H1 (cell line): ENCODE data around the gene LRRTM4. TPM values are rescaled to one million over a fixed set of nuclear protein-coding genes. Genes with fewer than 3 reads are reported as not detected.

Source experiments
- CTCF ChIA-PET: fragments of 300-600 bp; sonication (Branson Sonifier 250); formaldehyde crosslinking; loops from one replicate; lab custom pipeline; 2021; ENCODE audit not compliant: partially characterized antibody; lab: Charles Lee
- POLR2A ChIA-PET: fragments of 300-600 bp; sonication (Branson Sonifier 250); formaldehyde crosslinking; loops from one replicate; lab custom pipeline; 2021; ENCODE audit warnings: inconsistent platforms; ENCODE audit not compliant: partially characterized antibody; lab: Charles Lee
- DNase-seq, 2 experiments: peaks; one replicate each; pipeline versions ENCODE4 v3.0.0 to v3.0.0-alpha.2; 2010 to 2022; ENCODE audit warnings: low spot score in 2 of 2, low read depth in 1 of 2, mixed read lengths in 1 of 2
- FAIRE-seq: peaks from 2 replicates; lab custom pipeline; 2011; peaks lifted over from hg19 to GRCh38; lab: Jason Lieb, UNC
- H2AFZ ChIP-seq: 2 replicates; pipeline ENCODE4 v1.8.1; 2012; ENCODE audit warnings: low read length, inconsistent platforms
- H2AK5ac ChIP-seq: 2 replicates; pipeline ENCODE4 v1.6.1; 2013; ENCODE audit warnings: low read depth, low read length
- H2BK120ac ChIP-seq: replicated peaks from 2 replicates; pipeline ENCODE3; 2013; ENCODE audit warnings: low read depth, low read length, inconsistent platforms
- H2BK12ac ChIP-seq: 2 replicates; pipeline ENCODE4 v1.6.1; 2013; ENCODE audit warnings: low read depth, low read length
- H2BK15ac ChIP-seq: 2 replicates; pipeline ENCODE4 v1.6.1; 2013; ENCODE audit warnings: low read length
- H2BK20ac ChIP-seq: 2 replicates; pipeline ENCODE4 v1.6.1; 2013; ENCODE audit warnings: low read length
- H2BK5ac ChIP-seq: 2 replicates; pipeline ENCODE4 v1.6.1; 2013; ENCODE audit warnings: low read depth, low read length
- H3K14ac ChIP-seq: 2 replicates; pipeline ENCODE4 v1.6.1; 2013; ENCODE audit warnings: inconsistent platforms; ENCODE audit not compliant: insufficient read length
- H3K18ac ChIP-seq: 2 replicates; pipeline ENCODE4 v1.6.1; 2013; ENCODE audit warnings: low read length; ENCODE audit errors: extremely low read depth
- H3K23ac ChIP-seq: 2 replicates; pipeline ENCODE4 v1.6.1; 2013; ENCODE audit warnings: inconsistent platforms; ENCODE audit not compliant: insufficient read length
- H3K23me2 ChIP-seq: 2 replicates; pipeline ENCODE4 v1.6.1; 2013; ENCODE audit warnings: low read depth, low read length
- H3K27ac ChIP-seq: 2 replicates; pipeline ENCODE4 v1.6.1; 2011; ENCODE audit warnings: low read depth, low read length, inconsistent platforms
- H3K27me3 ChIP-seq, 4 experiments: replicated peaks in 1 of 4; 1 replicate in 1 of 4; 2 replicates in 3 of 4; pipeline versions ENCODE4 v1.6.1 to v1.8.1; 2011 to 2013; ENCODE audit warnings: low read length in 3 of 4, mild to moderate bottlenecking in 3 of 4, inconsistent platforms in 2 of 4, mixed read lengths in 2 of 4, moderate library complexity in 1 of 4; ENCODE audit not compliant: control insufficient read depth in 3 of 4, insufficient read depth in 3 of 4; ENCODE audit errors: extremely low read depth in 1 of 4
- H3K36me3 ChIP-seq, 4 experiments: 2 replicates each; pipeline versions ENCODE4 v1.6.1 to v1.8.1; 2011 to 2013; ENCODE audit warnings: mild to moderate bottlenecking in 4 of 4, low read length in 3 of 4, moderate library complexity in 2 of 4, control low read depth in 1 of 4, inconsistent platforms in 1 of 4; ENCODE audit not compliant: insufficient read depth in 4 of 4, control insufficient read depth in 2 of 4
- H3K4ac ChIP-seq: replicated peaks from 2 replicates; pipeline ENCODE3; 2013; ENCODE audit warnings: low read length, low read depth, mixed read lengths, inconsistent platforms; ENCODE audit not compliant: insufficient read length
- H3K4me1 ChIP-seq, 4 experiments: replicated peaks in 1 of 4; 1 replicate in 1 of 4; 2 replicates in 3 of 4; pipeline versions ENCODE4 v1.6.1 to v1.8.1; 2011 to 2013; ENCODE audit warnings: low read length in 3 of 4, inconsistent platforms in 2 of 4, mixed read lengths in 1 of 4; ENCODE audit not compliant: insufficient read depth in 4 of 4, control insufficient read depth in 3 of 4
- H3K4me2 ChIP-seq, 2 experiments: 2 replicates each; pipeline versions ENCODE4 v1.6.1 to v1.8.1; 2011 to 2013; ENCODE audit warnings: low read depth in 2 of 2, low read length in 2 of 2, control low read depth in 1 of 2, inconsistent platforms in 1 of 2, mild to moderate bottlenecking in 1 of 2; ENCODE audit not compliant: insufficient read depth in 1 of 2
- H3K4me3 ChIP-seq, 4 experiments: fragments of 200-600, 300-600 bp in 1 of 4; sonication (generic), shearing (Covaris generic), sonication (Bioruptor Twin) in 1 of 4; 2 replicates each; pipeline versions ENCODE4 v1.5.1 to v1.8.1; 2011 to 2016; ENCODE audit warnings: low read length in 4 of 4, low read depth in 3 of 4, control low read depth in 2 of 4, inconsistent platforms in 2 of 4, mild to moderate bottlenecking in 2 of 4, mixed read lengths in 1 of 4, moderate library complexity in 1 of 4; ENCODE audit not compliant: insufficient read depth in 2 of 4; ENCODE audit errors: extremely low read depth in 1 of 4
- H3K56ac ChIP-seq: replicated peaks from 2 replicates; pipeline ENCODE3; 2013; ENCODE audit warnings: low read depth, mild to moderate bottlenecking, mixed read lengths, low read length, inconsistent platforms; ENCODE audit not compliant: insufficient read length
- H3K79me1 ChIP-seq: 2 replicates; pipeline ENCODE4 v1.6.1; 2013; ENCODE audit warnings: low read depth, low read length, control low read depth
- H3K79me2 ChIP-seq, 2 experiments: 2 replicates each; pipeline versions ENCODE4 v1.6.1 to v1.8.1; 2012 to 2013; ENCODE audit warnings: low read length in 2 of 2, mild to moderate bottlenecking in 2 of 2, inconsistent platforms in 1 of 2; ENCODE audit not compliant: insufficient read depth in 2 of 2, control insufficient read depth in 1 of 2
- H3K9ac ChIP-seq, 4 experiments: replicated peaks in 1 of 4; 1 replicate in 1 of 4; 2 replicates in 3 of 4; pipeline versions ENCODE4 v1.6.1 to v1.8.1; 2011 to 2013; ENCODE audit warnings: low read depth in 3 of 4, low read length in 3 of 4, control low read depth in 2 of 4, mild to moderate bottlenecking in 2 of 4, moderate library complexity in 2 of 4, inconsistent platforms in 1 of 4; ENCODE audit errors: extremely low read depth in 1 of 4
- H3K9me3 ChIP-seq, 2 experiments: 2 replicates each; pipeline versions ENCODE4 v1.6.1 to v1.8.1; 2012 to 2013; ENCODE audit warnings: mild to moderate bottlenecking in 2 of 2, moderate library complexity in 2 of 2, control low read depth in 1 of 2, inconsistent platforms in 1 of 2, low read depth in 1 of 2, low read length in 1 of 2, mixed read lengths in 1 of 2; ENCODE audit not compliant: insufficient read depth in 2 of 2
- H4K20me1 ChIP-seq, 2 experiments: replicated peaks in 1 of 2; 2 replicates each; pipeline versions ENCODE3 to v1.8.1; 2011 to 2013; ENCODE audit warnings: inconsistent platforms in 2 of 2, low read length in 2 of 2, mild to moderate bottlenecking in 1 of 2; ENCODE audit not compliant: insufficient read depth in 2 of 2, control insufficient read depth in 1 of 2
- H4K5ac ChIP-seq: 2 replicates; pipeline ENCODE4 v1.6.1; 2013; ENCODE audit warnings: low read length, low read depth, mixed read lengths, inconsistent platforms; ENCODE audit not compliant: insufficient read length
- H4K8ac ChIP-seq: 2 replicates; pipeline ENCODE4 v1.8.0; 2013; ENCODE audit warnings: mild to moderate bottlenecking, moderate library complexity, low read length, inconsistent platforms; ENCODE audit not compliant: insufficient read depth; ENCODE audit errors: extremely low read depth
- H4K91ac ChIP-seq: replicated peaks from 2 replicates; pipeline ENCODE3; 2013; ENCODE audit warnings: low read length, mixed read lengths, inconsistent platforms; ENCODE audit not compliant: insufficient read length
- ATF3 ChIP-seq: IDR thresholded peaks from 2 replicates; pipeline ENCODE4 v1.6.1; 2011; ENCODE audit warnings: low read depth, mild to moderate bottlenecking, low read length; ENCODE audit not compliant: insufficient read depth
- BRCA1 ChIP-seq: IDR thresholded peaks from 2 replicates; pipeline ENCODE4 v1.6.1; 2012; ENCODE audit warnings: low read depth, low read length, improper control_type of control experiment
- FOSL1 ChIP-seq: IDR thresholded peaks from 2 replicates; pipeline ENCODE4 v1.6.1; 2011; ENCODE audit warnings: mild to moderate bottlenecking, low read depth, low read length, moderate library complexity; ENCODE audit not compliant: insufficient read depth
- JUN ChIP-seq: IDR thresholded peaks from 2 replicates; pipeline ENCODE4 v1.6.1; 2011; ENCODE audit warnings: low read depth, mild to moderate bottlenecking, improper control_type of control experiment, low read length
- JUND ChIP-seq: IDR thresholded peaks from 2 replicates; pipeline ENCODE4 v1.6.1; 2011; ENCODE audit warnings: mild to moderate bottlenecking, improper control_type of control experiment, low read length
- KDM4A ChIP-seq: IDR thresholded peaks from one replicate; pipeline ENCODE4 v1.7.1; 2012; ENCODE audit warnings: low read depth, mild to moderate bottlenecking, moderate library complexity, low read length, inconsistent platforms; ENCODE audit not compliant: severe bottlenecking
- NANOG ChIP-seq: IDR thresholded peaks from 2 replicates; pipeline ENCODE4 v1.6.1; 2011; ENCODE audit warnings: low read length, low read depth, mild to moderate bottlenecking, inconsistent platforms; ENCODE audit not compliant: insufficient read depth, poor library complexity, severe bottlenecking
- NRF1 ChIP-seq: IDR thresholded peaks from 2 replicates; pipeline ENCODE4 v1.6.1; 2011; ENCODE audit warnings: mild to moderate bottlenecking, low read depth, low read length, improper control_type of control experiment
- SIRT6 ChIP-seq: IDR thresholded peaks from one replicate; pipeline ENCODE4 v1.7.1; 2012; ENCODE audit warnings: low read length, inconsistent platforms
- SP4 ChIP-seq: IDR thresholded peaks from 2 replicates; pipeline ENCODE4 v1.6.1; 2012; ENCODE audit warnings: low read length, inconsistent platforms
- SRF ChIP-seq: IDR thresholded peaks from 2 replicates; pipeline ENCODE4 v1.6.1; 2011; ENCODE audit warnings: mild to moderate bottlenecking, low read depth, low read length, moderate library complexity
- TAF1 ChIP-seq: IDR thresholded peaks from 2 replicates; pipeline ENCODE4 v1.6.1; 2011; ENCODE audit warnings: mild to moderate bottlenecking, low read depth, low read length
- WGBS, 2 experiments: shearing (Covaris generic) in 1 of 2; methylation state at CpG; one replicate each; pipeline versions ENCODE4 v1.1.6 to v1.1.7; 2013 to 2015; ENCODE audit warnings: low lambda C conversion rate in 2 of 2, mixed read lengths in 2 of 2, inconsistent platforms in 1 of 2, low coverage in 1 of 2, missing lambda C conversion rate in 1 of 2; ENCODE audit not compliant: insufficient replicate concordance in 2 of 2, insufficient coverage in 1 of 2, insufficient read length in 1 of 2; ENCODE audit errors: extremely low coverage in 1 of 2, missing lambda C conversion rate in 1 of 2; 5-methylcytosine and 5-hydroxymethylcytosine counted together
- polyA plus RNA-seq, 7 experiments: library from polyadenylated mRNA; depleted of rRNA in 3 of 7; stranded (reverse) in 5 of 7; unstranded in 2 of 7; fragments of >200 nt in 5 of 7; fragments of 200-250 nt in 2 of 7; gene quantifications; 1 replicate in 5 of 7; 2 replicates in 1 of 7; 4 replicates in 1 of 7; pipeline versions ENCODE4 v1.2.1 to v1.2.3, GENCODE V29; 2011 to 2013; ENCODE audit warnings: missing spikeins in 2 of 7, mixed read lengths in 2 of 7
- total RNA-seq: library from RNA; stranded (reverse); fragmentation: NEBNext Ultra II Directional; extraction: Animal tissue kit (Norgen Biotek cat#: 25700); gene quantifications from 2 replicates; pipeline ENCODE4 v1.2.1, GENCODE V29; 2021

The LRRTM4 gene
- total and polyA plus RNA-seq, 2 of the 8 experiments (the other 6 are each of a cell fraction or from before 2014, with no cell fraction given), result 3.6 to 9.5 TPM

DNA sequence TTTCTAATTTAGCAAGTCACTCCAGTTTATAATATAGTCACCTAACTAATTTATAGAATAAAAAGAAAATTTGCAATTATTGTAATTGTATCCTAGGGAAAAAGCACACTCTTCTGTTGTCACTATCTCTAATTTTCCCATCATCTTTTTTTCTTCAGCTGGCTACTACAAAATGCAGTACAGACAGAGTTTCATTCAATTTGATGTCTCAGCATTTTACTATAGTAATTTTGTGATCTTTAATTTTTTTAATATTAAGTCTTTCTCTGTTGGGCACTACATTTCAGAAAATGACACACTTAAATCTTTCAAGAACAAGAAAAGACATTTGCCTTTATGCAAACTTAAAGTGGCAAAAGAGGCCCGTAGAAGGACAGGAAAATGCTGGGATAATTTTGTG lies 118.0 kb downstream of the LRRTM4 start:
- FAIRE-seq (no peak), DNase-seq (no peak)
- Histone ChIP-seq H3K9me3 (no peaks in the 10 kb centered on the region), H3K23ac (no peak overlapping the region), H3K27ac (no peak overlapping the region), H3K27me3 (no peaks in the 10 kb centered on the region), H3K4ac (no peak overlapping the region), H2BK12ac (no peak overlapping the region), H2BK15ac (no peak overlapping the region), H2BK5ac (no peak overlapping the region), H3K56ac (no peak overlapping the region), H3K4me2 (no peak overlapping the region), H3K18ac (no peak overlapping the region), H3K23me2 (no peaks in the 10 kb centered on the region), H3K14ac (no peak overlapping the region), H3K9ac (no peak overlapping the region), H3K79me1 (no peaks in the 10 kb centered on the region), H3K36me3 (no peaks in the 10 kb centered on the region), H2AFZ (no peak overlapping the region), H2BK20ac (no peak overlapping the region), H2AK5ac (no peak overlapping the region), H4K20me1 (no peaks in the 10 kb centered on the region), H4K5ac (no peak overlapping the region), H3K4me1 (no peaks in the 10 kb centered on the region), H3K79me2 (no peaks in the 10 kb centered on the region), H2BK120ac (no peak overlapping the region), H4K91ac (no peak overlapping the region), H4K8ac (no peak overlapping the region), H3K4me3 (no peak overlapping the region)
- CTCF ChIA-PET, result no interaction called here
- WGBS, 2 experiments, result 89% methylated on average over 1 of the region's 1 CpG; no CpG with 5 or more reads in 1 of the 2 experiments
- POLR2A ChIA-PET, result no interaction called here
- TF ChIP-seq JUN (no peak), NANOG (no peak), SIRT6 (no peak), TAF1 (no peak), BRCA1 (no peak), JUND (no peak), SRF (no peak), FOSL1 (no peak), SP4 (no peak), NRF1 (no peak), KDM4A (no peak), ATF3 (no peak)
